DMS114 treated with DMSO at 0.1 percent for 48 hours (cell line): Measurements from ENCODE around the gene CARD6.
"Not testable (repeated sequence)": the region's sequence is repeated elsewhere in the genome, so short reads cannot be mapped to it uniquely, and the experiment has no call there.

Source experiments
- DNase-seq: peaks from one replicate; lab custom pipeline; 2025; ENCODE audit not compliant: unreplicated experiment; lab: John Stamatoyannopoulos, UW

Gene CARD6

DNA sequence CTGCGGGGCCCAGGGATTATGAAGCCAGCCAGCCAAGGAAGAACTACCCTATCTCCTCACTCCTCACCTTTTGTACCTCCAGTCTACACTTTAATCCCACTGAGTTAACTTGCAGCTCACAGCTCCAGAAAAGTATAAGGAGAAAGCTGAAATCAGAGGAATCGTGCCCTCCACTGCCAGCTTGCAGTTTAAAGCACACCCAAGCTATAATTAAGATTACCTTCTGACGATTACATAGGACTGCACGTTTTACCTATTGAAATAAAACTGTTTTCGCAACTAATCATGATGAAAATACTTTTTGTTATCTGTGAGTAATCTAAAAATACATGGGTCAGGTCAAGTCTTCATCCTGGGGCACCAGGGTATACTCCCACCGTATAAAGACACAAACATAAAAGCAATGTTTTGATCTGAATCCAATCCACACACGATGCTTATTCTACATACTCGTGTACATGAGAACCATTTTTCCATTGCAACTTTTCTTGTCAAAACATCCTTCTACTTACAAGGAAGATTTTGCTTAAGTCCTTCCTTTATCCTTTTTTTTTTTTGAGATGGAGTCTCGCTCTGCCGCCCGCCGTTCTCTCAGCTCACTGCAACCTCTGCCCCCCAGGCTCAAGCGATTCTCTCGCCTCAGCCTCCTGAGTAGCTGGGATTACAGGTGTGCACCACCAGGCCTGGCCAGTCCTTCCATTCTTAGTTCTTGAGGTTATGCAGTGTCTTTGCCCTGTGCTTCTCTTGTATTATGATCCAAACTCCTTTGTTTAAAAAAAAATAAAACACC, 13.8 kb upstream of the CARD6 start:
- no peak for DNase-seq

GRCh38 chr5:40828021-40828631, 13.0 kb upstream of the CARD6 start:
- no peak for DNase-seq

- DNase-seq = no peak
Measured at GRCh38 chr5:40828690-40829661, 12.2 kb upstream of the CARD6 start.

DNA sequence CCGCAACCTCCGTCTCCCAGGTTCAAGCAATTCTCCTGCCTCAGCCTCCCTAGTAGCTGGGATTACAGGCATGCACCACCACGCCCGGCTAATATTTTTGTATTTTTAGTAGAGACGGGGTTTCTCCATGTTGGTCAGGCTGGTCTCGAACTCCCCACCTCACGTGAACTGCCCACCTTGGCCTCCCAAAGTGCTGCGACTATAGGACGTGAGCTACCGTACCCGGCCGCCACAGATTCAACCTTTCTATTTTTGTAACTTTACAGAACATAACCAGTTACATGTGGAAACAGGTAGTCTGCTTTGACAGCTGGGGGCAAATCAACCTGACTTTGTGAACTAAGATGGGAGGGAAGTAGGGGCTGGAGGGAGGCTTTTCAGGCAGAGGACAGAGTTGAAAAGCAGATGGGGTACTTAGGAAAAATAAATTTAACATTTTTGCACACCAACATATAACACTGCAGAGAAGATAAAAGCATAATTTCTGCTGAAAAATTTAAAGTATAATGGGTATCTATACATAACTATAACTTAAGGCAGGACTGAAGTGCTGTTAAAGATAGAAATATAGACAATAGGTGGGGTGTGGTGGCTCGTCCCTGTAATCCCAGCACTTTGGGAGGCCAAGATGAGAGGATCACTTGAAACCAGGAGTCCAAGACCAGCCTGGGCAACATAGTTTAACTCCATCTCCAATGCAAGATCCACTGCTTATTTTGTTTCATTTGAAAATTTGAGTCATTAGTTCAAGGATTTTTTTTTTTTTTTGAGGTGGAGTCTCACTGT, 11.2 kb upstream of the CARD6 start:
- DNase-seq = no peak

DNA sequence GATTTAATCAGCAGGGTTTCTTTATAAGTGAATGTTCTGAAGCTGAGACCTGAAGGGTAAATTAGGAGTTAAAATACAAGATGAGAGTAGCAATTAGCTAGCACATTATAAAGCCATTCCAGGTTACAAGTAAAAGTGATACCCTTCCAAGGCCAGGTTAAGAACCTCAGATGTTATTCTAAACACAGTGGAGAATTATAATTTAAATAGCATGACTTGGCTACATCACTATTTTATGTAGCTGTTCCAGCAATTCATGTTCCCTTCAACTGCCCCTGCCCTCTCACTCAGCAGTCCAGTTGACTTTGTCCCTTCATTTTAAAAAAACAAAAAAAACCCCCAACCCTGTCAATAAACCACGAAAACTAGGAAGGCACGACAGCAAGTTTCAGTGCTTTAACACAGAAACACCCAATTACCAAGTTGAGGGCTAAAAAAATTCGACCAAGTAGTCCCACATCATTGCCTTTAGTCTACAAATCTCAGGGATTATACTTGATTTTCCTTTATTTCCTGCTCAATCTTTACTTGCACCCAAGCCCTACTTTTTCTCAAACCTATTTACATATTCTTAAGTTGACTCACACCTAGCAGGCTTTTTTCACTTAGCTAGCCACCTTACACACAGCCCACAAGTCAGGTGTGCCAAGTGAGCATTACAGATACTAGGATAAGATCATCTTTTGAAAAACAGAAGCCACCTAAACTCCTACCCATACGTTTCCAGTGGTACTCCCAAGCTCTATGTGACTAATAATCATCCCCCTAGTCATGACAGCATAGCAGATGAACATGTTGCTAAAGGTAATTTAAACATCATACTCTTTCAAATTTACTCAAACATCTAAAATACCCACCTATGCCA, 9.6 kb upstream of the CARD6 start:
- no peak for DNase-seq

DNA sequence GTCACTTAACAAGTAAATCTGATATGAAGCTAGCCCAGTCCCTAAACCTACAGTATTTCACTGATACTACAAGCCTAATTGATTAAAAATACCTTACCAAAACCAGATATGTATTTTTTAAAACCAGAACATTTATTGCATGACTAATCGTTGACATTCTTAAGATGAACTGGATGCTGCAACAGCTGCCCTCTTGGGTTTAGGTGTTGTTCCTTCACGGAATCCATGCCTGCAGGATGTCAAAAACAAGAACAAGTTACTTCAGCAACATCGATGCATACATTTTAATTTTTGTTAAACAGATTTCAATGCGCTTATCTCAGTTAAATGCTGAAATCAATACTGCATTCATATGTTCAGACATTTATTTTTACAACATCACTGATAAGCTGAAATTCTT, 8.8 kb upstream of the CARD6 start:
- DNase-seq = no peak

DNA sequence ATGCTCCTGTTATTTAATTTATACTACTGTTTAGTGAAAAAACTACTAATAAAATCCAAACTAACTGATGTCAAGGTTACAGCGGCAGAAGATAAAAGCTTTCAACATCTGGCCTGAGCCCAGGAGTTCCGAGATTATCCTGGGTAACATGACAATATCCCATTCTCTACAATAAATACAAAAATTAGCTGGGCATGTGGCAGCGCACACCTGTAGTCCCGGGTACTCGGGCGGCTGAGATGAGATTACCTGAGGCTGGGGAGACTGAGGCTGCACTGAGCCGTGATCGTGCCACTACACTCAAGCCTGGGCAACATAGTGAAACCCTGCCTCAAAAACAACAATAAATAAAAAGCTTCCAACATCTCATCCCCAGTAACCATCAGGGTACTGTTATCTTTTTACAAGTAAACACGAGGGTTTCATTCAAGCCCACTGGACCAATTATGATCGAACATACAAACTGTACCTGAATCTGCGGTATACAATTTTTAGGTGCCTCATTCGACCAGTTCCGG, 7.4 kb upstream of the CARD6 start:
- no peak for DNase-seq

DNA sequence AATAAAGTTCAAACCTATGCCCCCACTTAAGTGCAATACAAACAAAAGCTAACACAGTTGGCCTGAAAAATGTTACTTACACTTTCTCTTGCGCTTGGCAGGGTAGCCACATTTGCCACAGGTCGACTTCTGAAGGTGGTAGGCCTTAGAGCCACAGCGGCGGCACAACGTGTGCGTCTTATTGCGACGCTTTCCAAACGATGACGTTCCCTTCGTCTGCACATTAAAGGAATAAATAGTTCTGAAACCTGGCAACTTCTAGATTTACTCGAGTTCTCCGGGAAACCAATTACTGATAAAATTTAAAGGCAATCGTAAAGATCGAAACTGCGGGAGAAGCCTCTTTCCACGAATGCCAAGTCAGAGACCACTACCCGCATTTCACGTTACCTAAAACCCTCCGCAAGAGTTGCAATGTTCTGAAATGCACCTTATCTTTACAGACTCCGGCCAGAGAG, 6.7 kb upstream of the CARD6 start:
- DNase-seq = no peak

GRCh38 chr5:40834849-40835787, 6.0 kb upstream of the CARD6 start, which contains the start of gene RPL37:
Gene RPL37 (minus strand): TSS chr5:40835222. CDS start chr5:40835185, 37 bp downstream.
- DNase-seq = peak; percentile 90

DNA sequence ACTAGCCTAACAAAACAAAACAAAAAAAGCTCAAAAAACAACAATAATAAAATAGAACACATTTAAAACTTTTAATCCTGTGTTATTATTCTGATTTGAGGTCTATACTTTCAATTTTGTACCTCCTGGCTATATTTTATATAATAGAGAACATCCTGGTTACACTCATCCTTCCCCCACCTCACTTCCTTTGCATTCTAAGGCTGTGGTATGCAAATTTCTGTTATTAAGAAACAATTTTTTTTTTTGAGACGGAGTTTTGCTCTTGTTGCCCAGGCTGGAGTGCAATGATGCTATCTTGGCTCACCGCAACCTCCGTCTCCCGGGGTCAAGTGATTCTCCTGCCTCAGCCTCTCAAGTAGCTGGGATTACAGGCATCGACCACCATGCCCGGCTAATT, 3.1 kb upstream of the CARD6 start:
- no peak for DNase-seq

DNA sequence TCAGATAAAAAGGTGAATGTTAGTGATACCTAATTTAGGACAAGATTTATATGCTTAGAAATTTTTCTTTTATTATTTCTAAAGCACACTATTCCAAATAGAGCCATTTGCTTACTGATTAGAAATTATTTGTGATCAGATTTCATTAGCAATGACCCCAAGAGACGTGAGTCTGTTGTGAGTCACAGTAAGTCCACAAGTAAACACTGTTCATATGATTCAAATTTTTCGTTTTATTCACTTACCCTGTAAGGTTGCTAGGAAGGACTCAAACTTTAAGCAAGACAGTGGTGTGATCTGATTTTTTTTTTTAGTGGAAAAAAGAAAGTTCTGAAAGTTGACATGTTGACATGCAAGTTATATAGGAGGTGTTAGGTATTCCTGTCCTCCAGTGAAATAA, 1.2 kb downstream of the CARD6 start:
- DNase-seq = no peak

DNA sequence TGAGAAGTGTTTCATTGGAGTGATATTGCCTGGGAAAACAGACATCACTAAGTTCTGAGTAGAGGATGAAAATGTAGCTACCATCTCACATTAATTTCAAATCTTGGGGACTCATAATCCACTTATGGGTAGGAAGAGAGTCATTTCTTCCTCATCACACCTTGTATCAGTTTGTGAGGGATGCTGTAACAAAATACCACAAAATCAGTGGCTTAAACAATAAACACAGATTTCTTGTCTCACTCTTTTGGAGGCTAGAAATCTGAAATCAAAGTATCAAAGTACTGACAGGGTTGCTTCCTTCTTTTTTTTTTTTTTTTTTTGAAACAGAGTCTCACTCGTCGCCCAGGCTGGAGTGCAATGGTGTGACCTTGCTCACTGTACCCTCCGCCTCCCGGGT, 3.4 kb downstream of the CARD6 start:
- DNase-seq = no peak

GRCh38 chr5:40846371-40846770, 5.2 kb downstream of the CARD6 start:
- no peak for DNase-seq

DNA sequence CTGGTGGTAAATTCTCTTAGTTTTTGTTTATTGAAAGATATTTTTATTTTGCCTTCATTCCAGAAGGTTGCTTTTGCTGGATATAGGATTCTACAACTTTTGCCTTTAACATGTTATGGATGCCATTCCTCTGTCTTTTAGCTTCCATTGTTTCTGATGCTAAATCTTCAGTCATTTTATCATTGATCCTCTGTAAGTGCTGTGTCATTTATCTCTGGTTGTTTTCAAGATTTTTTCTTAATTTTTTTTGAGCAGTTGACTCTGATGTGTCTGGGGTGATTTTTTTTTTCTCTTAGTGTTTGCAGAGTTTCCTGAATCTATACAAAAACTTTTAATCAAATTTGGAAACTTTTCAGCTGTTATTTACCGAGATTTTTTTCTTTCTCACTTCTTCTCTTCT, 6.4 kb downstream of the CARD6 start:
- DNase-seq = no peak

- no peak for DNase-seq
Measured at GRCh38 chr5:40853632-40854192, 12.5 kb downstream of the CARD6 start.

DNA sequence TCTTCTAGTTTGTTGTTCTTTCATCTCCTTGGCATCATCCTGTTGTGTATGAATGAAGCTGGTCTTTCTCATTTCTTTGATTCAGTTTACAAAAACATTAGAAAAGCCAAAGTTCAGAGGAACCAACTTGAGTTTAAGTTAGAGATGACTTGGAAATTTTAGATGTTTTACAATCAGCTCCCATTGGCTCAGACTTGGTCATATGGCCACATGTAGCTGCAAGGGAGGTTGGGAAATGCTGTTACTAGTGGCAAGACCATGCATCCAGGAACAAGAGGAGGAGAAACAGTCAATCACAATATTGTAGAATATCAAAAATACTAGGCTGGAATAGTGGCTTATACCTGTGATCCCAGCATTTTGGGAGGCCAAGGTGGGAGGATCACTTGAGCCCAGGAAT, 19.5 kb downstream of the CARD6 start:
- no peak for DNase-seq

GRCh38 chr5:40865004-40865403, 23.8 kb downstream of the CARD6 start:
- not testable (repeated sequence) for DNase-seq

- DNase-seq = no peak
Measured at GRCh38 chr5:40866844-40867243, 25.7 kb downstream of the CARD6 start.
